HEK293 (cell line): ENCODE measurements around the gene PHLDB2.

ENCODE experiments used
- CTCF ChIP-seq: fragments of 450-650 bp; formaldehyde crosslinking; IDR thresholded peaks from 2 replicates; pipeline ENCODE4 v1.5.1; 2016; ENCODE audit warnings: missing biosample characterization, missing genetic modification characterization
- MYNN ChIP-seq: fragments of 450-650 bp; formaldehyde crosslinking; IDR thresholded peaks from 2 replicates; pipeline ENCODE4 v1.5.1; 2016; ENCODE audit warnings: missing biosample characterization, missing genetic modification characterization, borderline replicate concordance
- TCF7L2 ChIP-seq: IDR thresholded peaks from 2 replicates; pipeline ENCODE4 v1.6.1; 2011; ENCODE audit warnings: low read depth, mild to moderate bottlenecking, inconsistent platforms, low read length, moderate library complexity, borderline replicate concordance
- YY1 ChIP-seq: fragments of 450-650 bp; formaldehyde crosslinking; IDR thresholded peaks from 2 replicates; pipeline ENCODE4 v1.5.1; 2018; ENCODE audit warnings: missing biosample characterization, missing genetic modification characterization
- ZBTB48 ChIP-seq: fragments of 450-650 bp; formaldehyde crosslinking; IDR thresholded peaks from 2 replicates; pipeline ENCODE4 v1.5.1; 2016; ENCODE audit warnings: missing biosample characterization, missing genetic modification characterization
- ZNF521 ChIP-seq: fragments of 450-650 bp; formaldehyde crosslinking; IDR thresholded peaks from 2 replicates; pipeline ENCODE4 v1.5.1; 2017; ENCODE audit warnings: missing biosample characterization, mild to moderate bottlenecking, missing genetic modification characterization
- ZNF549 ChIP-seq: fragments of 450-650 bp; IDR thresholded peaks from 2 replicates; pipeline ENCODE4 v1.5.1; 2018; ENCODE audit warnings: missing biosample characterization, missing genetic modification characterization, mild to moderate bottlenecking, inconsistent platforms, moderate library complexity
- ZNF558 ChIP-seq: fragments of 450-650 bp; formaldehyde crosslinking; IDR thresholded peaks from 2 replicates; pipeline ENCODE4 v1.5.1; 2016; ENCODE audit warnings: missing biosample characterization, missing genetic modification characterization
- ZNF560 ChIP-seq: fragments of 450-650 bp; formaldehyde crosslinking; IDR thresholded peaks from 2 replicates; pipeline ENCODE4 v1.5.1; 2017; ENCODE audit warnings: missing biosample characterization, missing genetic modification characterization, borderline replicate concordance

- no peak for TF ChIP-seq CTCF (tag by site-specific recombination)
- no peak for TF ChIP-seq TCF7L2
- no peak for TF ChIP-seq YY1 (tag by site-specific recombination)
- no peak for TF ChIP-seq ZNF560 (tag by site-specific recombination)
- TF ChIP-seq MYNN (tag by site-specific recombination), result no peak
- no peak for TF ChIP-seq ZNF549 (tag by site-specific recombination)
- no peak for TF ChIP-seq ZNF558
- no peak for TF ChIP-seq ZBTB48 (tag by site-specific recombination)
- TF ChIP-seq ZNF521, result no peak
These were observed 51.7 kb downstream of the PHLDB2 start for GRCh38 chr3:111910806-111911205.
